ENCODE data around the gene OPN3. TPM values are rescaled to one million over a fixed set of nuclear protein-coding genes. Genes with fewer than 3 reads are reported as not detected.

OPN3 gene
- total RNA-seq, 1 experiment from 2014 or later, result 10.0 TPM

GRCh38 chr1:241614144-241614543 is 26.0 kb downstream of the OPN3 start:
- TF ChIP-seq, protein P1, sequence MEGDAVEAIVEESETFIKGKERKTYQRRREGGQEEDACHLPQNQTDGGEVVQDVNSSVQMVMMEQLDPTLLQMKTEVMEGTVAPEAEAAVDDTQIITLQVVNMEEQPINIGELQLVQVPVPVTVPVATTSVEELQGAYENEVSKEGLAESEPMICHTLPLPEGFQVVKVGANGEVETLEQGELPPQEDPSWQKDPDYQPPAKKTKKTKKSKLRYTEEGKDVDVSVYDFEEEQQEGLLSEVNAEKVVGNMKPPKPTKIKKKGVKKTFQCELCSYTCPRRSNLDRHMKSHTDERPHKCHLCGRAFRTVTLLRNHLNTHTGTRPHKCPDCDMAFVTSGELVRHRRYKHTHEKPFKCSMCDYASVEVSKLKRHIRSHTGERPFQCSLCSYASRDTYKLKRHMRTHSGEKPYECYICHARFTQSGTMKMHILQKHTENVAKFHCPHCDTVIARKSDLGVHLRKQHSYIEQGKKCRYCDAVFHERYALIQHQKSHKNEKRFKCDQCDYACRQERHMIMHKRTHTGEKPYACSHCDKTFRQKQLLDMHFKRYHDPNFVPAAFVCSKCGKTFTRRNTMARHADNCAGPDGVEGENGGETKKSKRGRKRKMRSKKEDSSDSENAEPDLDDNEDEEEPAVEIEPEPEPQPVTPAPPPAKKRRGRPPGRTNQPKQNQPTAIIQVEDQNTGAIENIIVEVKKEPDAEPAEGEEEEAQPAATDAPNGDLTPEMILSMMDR (conservative IDR thresholded peaks at IDR 0.05), result no peak
- no CpG with 5 or more reads among the region's 4 CpGs for WGBS (ENCODE audit: extremely low coverage, insufficient read length, low lambda C conversion rate)
- Histone ChIP-seq H3K23me2 (ENCODE audit: insufficient read length, low read depth, low read length, poor library complexity, severe bottlenecking) (no peaks in the 10 kb centered on the region), H2BK5ac (ENCODE audit: insufficient read length, low read length) (no peak overlapping the region), H4K8ac (replicated peaks; ENCODE audit: insufficient read length, low read depth, low read length) (no peak overlapping the region), H2AFZ (ENCODE audit: low read length) (no peak overlapping the region), H3K9me3 (ENCODE audit: control insufficient read depth, low read depth, low read length) (no peaks in the 10 kb centered on the region), H2BK20ac (ENCODE audit: low read depth, low read length, poor library complexity, severe bottlenecking) (no peak overlapping the region), H2AK5ac (ENCODE audit: insufficient read length, low read length) (no peak overlapping the region), H4K5ac (ENCODE audit: insufficient read length, low read depth, low read length) (no peak overlapping the region), H3K4me1 (ENCODE audit: insufficient read depth, low read length) (no peaks in the 10 kb centered on the region), H3K79me1 (ENCODE audit: insufficient read depth, low read depth, low read length, poor library complexity, severe bottlenecking) (no peaks in the 10 kb centered on the region), H3K56ac (ENCODE audit: insufficient read length, low read depth, low read length) (no peak overlapping the region), H2BK12ac (ENCODE audit: insufficient read length, low read depth, low read length) (no peak overlapping the region), H3K14ac (ENCODE audit: insufficient read depth, low read length) (no peak overlapping the region), H3K9ac (ENCODE audit: extremely low read depth, insufficient read length, low read length) (no peak overlapping the region), H3K79me2 (ENCODE audit: insufficient read depth, low read length) (no peaks in the 10 kb centered on the region), H3K18ac (ENCODE audit: insufficient read length, low read depth, low read length) (no peak overlapping the region), H4K20me1 (ENCODE audit: control insufficient read depth, insufficient read depth, insufficient read length) (no peaks in the 10 kb centered on the region), H4K91ac (ENCODE audit: insufficient read length, low read depth, low read length) (no peak overlapping the region), H2BK15ac (ENCODE audit: low read depth, low read length) (no peak overlapping the region), H3K27ac (ENCODE audit: insufficient read length, low read depth, low read length) (no peak overlapping the region), H2BK120ac (ENCODE audit: low read depth, low read length, poor library complexity, severe bottlenecking) (no peak overlapping the region), H3K4ac (ENCODE audit: low read depth, low read length) (no peak overlapping the region), H3K23ac (ENCODE audit: insufficient read length, low read depth, low read length) (no peak overlapping the region), H3T11ph (ENCODE audit: low read length) (no peak overlapping the region), H3K27me3 (ENCODE audit: insufficient read depth, low read length) (no peaks in the 10 kb centered on the region), H3K4me2 (ENCODE audit: insufficient read depth, insufficient read length, low read length) (no peak overlapping the region)
- DNase-seq, result no peak
- no peak overlapping the region for H3K4me3 Mint-ChIP-seq
- no peak overlapping the region for H3K27ac Mint-ChIP-seq
- H3K27me3 Mint-ChIP-seq (ENCODE audit: low read depth), result no peaks in the 10 kb centered on the region
- no peaks in the 10 kb centered on the region; a peak in 1 of 7 replicates for H3K36me3 Mint-ChIP-seq (ENCODE audit: insufficient read depth in 1 of 3, low read depth in 3 of 3)
- no peaks in the 10 kb centered on the region for H3K9me3 Mint-ChIP-seq
- 0 out of 4 replicates have a peak, but pooled peaks cover 0 to 2% of the 10 kb centered on the region in 2 experiments for H3K4me1 Mint-ChIP-seq

Measured in H9 (cell line).